Measurements from ENCODE around the gene LHPP.

The LHPP gene

GRCh38 chr10:124644236-124644635 lies 182.6 kb downstream of the LHPP start:
- no peaks in the 10 kb centered on the region for H3K27me3 ChIP-seq (replicated peaks)
- TF ChIP-seq CTCF (IDR thresholded peaks at IDR 0.05; ENCODE audit: low read depth, low read length, missing control alignments): no peak
- no peak overlapping the region for H3K4me3 ChIP-seq (ENCODE audit: low read depth, low read length)
- no peak overlapping the region for H3K27ac ChIP-seq
- no peaks in the 10 kb centered on the region for H3K36me3 ChIP-seq (replicated peaks)
- DNase-seq: no peak
- in situ Hi-C loops (cut with HindIII; ENCODE audit: low pct_ligation_motif_present, low sequenced_read_pairs): no loop called here

DNA sequence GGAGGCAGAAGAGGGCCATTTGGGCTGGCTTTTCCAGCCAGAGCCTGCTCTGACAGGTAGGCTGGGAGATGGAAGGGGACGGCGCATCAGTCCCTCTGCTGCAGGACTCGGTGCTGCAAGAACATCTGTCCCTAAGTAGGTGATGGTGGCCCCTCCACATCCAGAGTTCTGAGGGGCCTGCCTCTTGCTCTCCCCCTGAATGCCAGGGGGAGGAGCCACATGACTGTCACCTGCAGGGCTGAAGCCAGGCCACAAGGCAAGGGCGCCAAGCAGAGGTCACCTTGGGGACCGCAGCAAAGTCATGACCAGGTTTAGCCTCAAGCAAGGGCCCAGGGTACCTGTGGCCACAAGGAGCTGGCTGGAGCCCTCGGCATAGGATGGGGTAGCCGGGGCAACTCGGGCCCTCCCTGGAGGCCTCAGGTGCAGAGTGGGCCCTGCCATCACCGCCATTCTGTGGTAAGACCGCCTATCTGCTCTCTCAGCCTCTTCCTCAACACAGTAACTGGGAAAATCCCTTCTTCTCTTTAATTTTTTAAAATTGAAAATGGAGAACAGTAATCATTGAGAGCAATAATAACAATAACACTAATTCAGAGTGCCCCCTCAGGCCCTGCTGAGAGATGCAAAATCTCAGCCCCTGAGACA lies 183.3 kb downstream of the LHPP start:
- TF ChIP-seq CTCF (IDR thresholded peaks at IDR 0.05; ENCODE audit: low read depth, low read length, missing control alignments): no peak
- Histone ChIP-seq H3K27ac (no peak overlapping the region), H3K4me3 (ENCODE audit: low read depth, low read length) (no peak overlapping the region), H3K36me3 (replicated peaks) (no peaks in the 10 kb centered on the region), H3K27me3 (replicated peaks) (no peaks in the 10 kb centered on the region)
- in situ Hi-C loops (cut with HindIII; ENCODE audit: low pct_ligation_motif_present, low sequenced_read_pairs): no loop called here
- DNase-seq: no peak

DNA sequence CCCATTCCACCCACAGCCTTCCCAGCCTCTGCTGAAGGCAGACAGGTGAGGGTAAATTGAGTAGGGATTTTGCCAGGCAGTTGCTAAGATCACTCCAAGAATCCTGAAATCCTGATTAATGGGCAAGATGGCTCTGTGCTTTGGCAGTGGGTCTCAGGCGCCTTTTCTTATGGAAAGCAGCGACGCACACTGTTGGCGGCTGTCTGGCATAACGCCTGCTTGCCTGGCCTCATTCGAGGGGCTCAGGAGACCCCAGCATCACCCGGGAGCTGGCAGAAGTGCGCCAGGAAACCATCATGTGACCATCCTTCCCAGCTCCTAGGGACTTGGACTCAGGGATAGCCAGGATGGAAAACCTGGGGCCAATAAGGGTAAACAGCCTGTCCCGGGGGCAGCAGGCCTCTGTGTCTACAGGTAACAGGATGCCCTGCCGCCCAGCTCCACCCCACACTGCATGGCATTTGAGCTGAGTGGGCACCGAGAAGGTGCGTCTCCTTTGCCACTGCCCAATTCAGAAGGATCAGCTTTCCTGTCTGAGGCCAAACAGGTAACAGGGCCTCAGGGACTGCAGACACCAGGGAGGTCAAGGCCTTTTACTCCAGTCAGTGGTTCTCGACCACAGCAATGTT lies 184.0 kb downstream of the LHPP start:
- no peak overlapping the region for H3K27ac ChIP-seq
- no peak overlapping the region for H3K4me3 ChIP-seq (ENCODE audit: low read depth, low read length)

DNA sequence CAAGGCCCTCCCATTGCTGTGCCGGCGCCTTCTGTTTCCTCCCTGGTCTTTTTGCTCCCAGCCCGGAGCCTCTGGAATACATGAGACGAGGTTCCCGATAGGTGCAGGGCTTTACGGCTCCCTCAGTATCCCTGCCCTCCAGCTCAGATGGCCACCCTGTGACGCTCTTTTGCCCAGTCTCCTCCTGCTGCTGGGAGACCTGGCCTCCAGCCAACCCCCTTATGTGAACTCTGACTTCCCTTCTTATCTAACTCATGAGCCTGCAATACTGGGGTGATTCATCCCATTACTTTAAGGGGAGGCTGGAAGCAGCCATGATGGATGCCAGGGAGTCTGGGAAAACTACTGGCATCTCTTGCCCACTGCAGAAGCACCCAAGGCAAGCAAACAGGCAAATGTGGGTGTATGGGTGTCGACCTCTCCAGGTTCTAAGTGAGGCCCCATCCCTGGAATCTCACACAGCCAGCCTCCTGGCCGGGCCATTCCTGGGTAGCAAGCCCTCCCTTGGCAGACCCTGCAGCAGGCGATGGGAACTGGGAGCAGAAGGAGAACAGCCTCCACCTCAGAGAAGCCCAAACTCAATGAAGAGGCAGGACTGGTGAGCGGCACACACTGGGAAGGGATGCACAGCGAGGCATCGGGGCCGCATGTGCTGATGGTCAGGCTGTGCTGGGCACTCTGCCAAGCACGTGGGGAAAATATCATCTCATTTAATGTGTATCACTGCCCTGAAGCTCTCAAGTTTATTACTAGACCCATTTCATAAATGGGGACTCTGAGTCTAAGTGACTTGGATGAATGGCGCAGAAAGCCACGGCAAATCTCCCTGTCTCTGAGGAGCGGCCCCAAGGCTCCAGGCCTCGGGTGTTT lies 185.1 kb downstream of the LHPP start:
- peak; percentile 82 for DNase-seq
- peak overlapping the region; percentile 28 for H3K27ac ChIP-seq
- H3K4me3 ChIP-seq (ENCODE audit: low read depth, low read length): no peak overlapping the region
- TF ChIP-seq CTCF (IDR thresholded peaks at IDR 0.05; ENCODE audit: low read depth, low read length, missing control alignments): no peak
- no peaks in the 10 kb centered on the region for H3K27me3 ChIP-seq (replicated peaks)
- H3K36me3 ChIP-seq (replicated peaks): no peaks in the 10 kb centered on the region
- in situ Hi-C loops (cut with HindIII; ENCODE audit: low pct_ligation_motif_present, low sequenced_read_pairs): no loop called here

More for the DNA sequence above, 184.0 kb downstream of the LHPP start:
- in situ Hi-C loops (cut with HindIII; ENCODE audit: low pct_ligation_motif_present, low sequenced_read_pairs): no loop called here
- no peak for DNase-seq
- Histone ChIP-seq H3K36me3 (replicated peaks) (no peaks in the 10 kb centered on the region), H3K27me3 (replicated peaks) (no peaks in the 10 kb centered on the region)
- no peak for TF ChIP-seq CTCF (IDR thresholded peaks at IDR 0.05; ENCODE audit: low read depth, low read length, missing control alignments)

- no peaks in the 10 kb centered on the region for H3K27me3 ChIP-seq (replicated peaks)
- no peak overlapping the region for H3K27ac ChIP-seq
- no peaks in the 10 kb centered on the region for H3K36me3 ChIP-seq (replicated peaks)
- in situ Hi-C loops (cut with HindIII; ENCODE audit: low pct_ligation_motif_present, low sequenced_read_pairs): no loop called here
- H3K4me3 ChIP-seq (ENCODE audit: low read depth, low read length): no peak overlapping the region
- peak; percentile 42 for TF ChIP-seq CTCF (IDR thresholded peaks at IDR 0.05; ENCODE audit: low read depth, low read length, missing control alignments)
- DNase-seq: peak; percentile 28
Measured at GRCh38 chr10:124647421-124648130, 186.0 kb downstream of the LHPP start.
